SK-N-SH treated with all-trans-retinoic acid at 6 μM for 48 hours (cell line): Measurements from ENCODE around the gene FIGLA.

Source experiments
- ATAC-seq: fragments of 200-7000 bp; cut with Tn5 transposase; 3 replicates; pipeline ENCODE4 v1.9.1; 2020; ENCODE audit warnings: mild to moderate bottlenecking, moderate library complexity
- ARNTL ChIP-seq: fragments of 450-650 bp; formaldehyde crosslinking; IDR thresholded peaks from 2 replicates; pipeline ENCODE4 v1.5.0; 2020; ENCODE audit warnings: low read depth, mild to moderate bottlenecking, moderate library complexity, borderline replicate concordance
- BACH2 ChIP-seq: fragments of 250-450 bp; sonication (Bioruptor Pico); IDR thresholded peaks from 2 replicates; pipeline ENCODE4 v1.9.0; 2021; ENCODE audit warnings: mild to moderate bottlenecking, borderline replicate concordance
- CREB5 ChIP-seq: fragments of 250-450 bp; sonication (Bioruptor Pico); IDR thresholded peaks from 2 replicates; pipeline ENCODE4 v1.5.1; 2020; ENCODE audit warnings: low read depth, mild to moderate bottlenecking, moderate library complexity
- CSDC2 ChIP-seq: fragments of 250-450 bp; sonication (Bioruptor Pico); IDR thresholded peaks from 2 replicates; pipeline ENCODE4 v1.5.0; 2020; ENCODE audit warnings: mild to moderate bottlenecking, moderate library complexity
- CSRNP3 ChIP-seq: fragments of 250-450 bp; sonication (Bioruptor Pico); IDR thresholded peaks from 2 replicates; pipeline ENCODE4 v1.5.1; 2021; ENCODE audit warnings: mild to moderate bottlenecking, moderate library complexity
- GLIS3 ChIP-seq: fragments of 250-450 bp; sonication (Bioruptor Pico); IDR thresholded peaks from 2 replicates; pipeline ENCODE4 v1.5.0; 2020; ENCODE audit warnings: mild to moderate bottlenecking, moderate library complexity
- ISL1 ChIP-seq: fragments of 250-450 bp; sonication (Bioruptor Pico); IDR thresholded peaks from 2 replicates; pipeline ENCODE4 v2.1.2; 2022; ENCODE audit warnings: mild to moderate bottlenecking, moderate library complexity
- OSR1 ChIP-seq: fragments of 250-450 bp; sonication (Bioruptor Pico); IDR thresholded peaks from 2 replicates; pipeline ENCODE4 v1.8.0; 2022; ENCODE audit warnings: moderate library complexity, mild to moderate bottlenecking, inconsistent platforms
- PATZ1 ChIP-seq: fragments of 250-450 bp; sonication (Bioruptor Pico); IDR thresholded peaks from 2 replicates; pipeline ENCODE4 v1.8.0; 2020; ENCODE audit warnings: mild to moderate bottlenecking, moderate library complexity, borderline replicate concordance
- POU6F1 ChIP-seq: fragments of 250-450 bp; sonication (Bioruptor Pico); IDR thresholded peaks from 2 replicates; pipeline ENCODE4 v1.8.0; 2021; ENCODE audit warnings: low read depth, mild to moderate bottlenecking, moderate library complexity, borderline replicate concordance
- PPARA ChIP-seq: fragments of 250-450 bp; sonication (Bioruptor Pico); IDR thresholded peaks from 2 replicates; pipeline ENCODE4 v1.5.0; 2020; ENCODE audit warnings: mild to moderate bottlenecking, borderline replicate concordance
- RARB ChIP-seq: fragments of 250-450 bp; sonication (Bioruptor Pico); IDR thresholded peaks from 2 replicates; pipeline ENCODE4 v1.8.0; 2021; ENCODE audit warnings: mild to moderate bottlenecking, moderate library complexity
- SNAI2 ChIP-seq: fragments of 250-450 bp; sonication (Bioruptor Pico); IDR thresholded peaks from 2 replicates; pipeline ENCODE4 v1.5.0; 2020; ENCODE audit warnings: mild to moderate bottlenecking, moderate library complexity
- TCF4 ChIP-seq: fragments of 250-450 bp; sonication (Bioruptor Pico); IDR thresholded peaks from 2 replicates; pipeline ENCODE4 v1.8.0; 2021; ENCODE audit warnings: mild to moderate bottlenecking, moderate library complexity, borderline replicate concordance
- TOX ChIP-seq: fragments of 250-450 bp; sonication (Bioruptor Pico); IDR thresholded peaks from 2 replicates; pipeline ENCODE4 v1.8.0; 2021; ENCODE audit warnings: mild to moderate bottlenecking, moderate library complexity, borderline replicate concordance
- TSHZ2 ChIP-seq: fragments of 250-450 bp; sonication (Bioruptor Pico); IDR thresholded peaks from 2 replicates; pipeline ENCODE4 v1.5.0; 2020; ENCODE audit warnings: mild to moderate bottlenecking, moderate library complexity
- ZC3H10 ChIP-seq: fragments of 250-450 bp; sonication (Bioruptor Pico); IDR thresholded peaks from 2 replicates; pipeline ENCODE4 v1.5.1; 2021; ENCODE audit warnings: mild to moderate bottlenecking, moderate library complexity
- ZFP3 ChIP-seq: fragments of 250-450 bp; sonication (Bioruptor Pico); IDR thresholded peaks from 2 replicates; pipeline ENCODE4 v1.5.0; 2020; ENCODE audit warnings: mild to moderate bottlenecking, moderate library complexity
- ZNF565 ChIP-seq: fragments of 450-650 bp; formaldehyde crosslinking; conservative IDR thresholded peaks from 2 replicates; pipeline ENCODE4 v1.5.0; 2020; ENCODE audit warnings: low read depth, mild to moderate bottlenecking, moderate library complexity
- ZNF70 ChIP-seq: fragments of 450-650 bp; formaldehyde crosslinking; IDR thresholded peaks from 2 replicates; pipeline ENCODE4 v1.5.0; 2020; ENCODE audit warnings: mild to moderate bottlenecking, moderate library complexity
- ZNF8 ChIP-seq: fragments of 450-650 bp; formaldehyde crosslinking; IDR thresholded peaks from 2 replicates; pipeline ENCODE4 v1.5.0; 2020; ENCODE audit warnings: mild to moderate bottlenecking, moderate library complexity

FIGLA gene

GRCh38 chr2:70807828-70808118 lies 17.3 kb upstream of the FIGLA start:
- TF ChIP-seq TCF4 (CRISPR knock-in tag) (no peak), OSR1 (CRISPR knock-in tag) (no peak), TSHZ2 (CRISPR knock-in tag) (no peak), ZC3H10 (CRISPR knock-in tag) (no peak), POU6F1 (CRISPR knock-in tag) (no peak), ZNF70 (CRISPR knock-in tag) (no peak), RARB (no peak), PPARA (CRISPR knock-in tag) (no peak), ISL1 (CRISPR knock-in tag) (no peak), GLIS3 (no peak), ZNF565 (CRISPR knock-in tag) (no peak), PATZ1 (no peak), CSRNP3 (no peak), ARNTL (CRISPR knock-in tag) (no peak), SNAI2 (CRISPR knock-in tag) (no peak), ZNF8 (no peak), ZFP3 (CRISPR knock-in tag) (no peak), TOX (no peak), CREB5 (CRISPR knock-in tag) (no peak), BACH2 (CRISPR knock-in tag) (no peak)
- TF ChIP-seq, all 23 proteins: peak for 0
- ATAC-seq = no peak

- ATAC-seq = no peak
- TF ChIP-seq RARB (no peak), GLIS3 (no peak), CSRNP3 (no peak), ARNTL (CRISPR knock-in tag) (no peak), TCF4 (CRISPR knock-in tag) (no peak), ZNF565 (CRISPR knock-in tag) (no peak), ZC3H10 (CRISPR knock-in tag) (no peak), CSDC2 (CRISPR knock-in tag) (no peak), ZFP3 (CRISPR knock-in tag) (no peak), SNAI2 (CRISPR knock-in tag) (no peak), PPARA (CRISPR knock-in tag) (no peak), OSR1 (CRISPR knock-in tag) (no peak), PATZ1 (no peak), TOX (no peak), ZNF70 (CRISPR knock-in tag) (no peak), TSHZ2 (CRISPR knock-in tag) (no peak), BACH2 (CRISPR knock-in tag) (no peak)
These were observed 16.8 kb upstream of the FIGLA start for GRCh38 chr2:70807102-70807827.
